Fibroblast of skin of left quadriceps (primary cell): ENCODE results near the gene BAIAP2.
"Not testable (repeated sequence)": the region's sequence is repeated elsewhere in the genome, so short reads cannot be mapped to it uniquely, and the experiment has no call there.

ENCODE experiments used
- DNase-seq, 2 experiments: peaks; one replicate each; pipeline ENCODE4 v3.0.0-alpha.2; 2013; ENCODE audit warnings: low read depth in 2 of 2

Gene BAIAP2

GRCh38 chr17:81021531-81022343 is 13.2 kb upstream of the BAIAP2 start:
- DNase-seq, result no peak

GRCh38 chr17:81022344-81022676 is 12.6 kb upstream of the BAIAP2 start:
- no peak for DNase-seq

GRCh38 chr17:81025065-81025740 is 9.7 kb upstream of the BAIAP2 start:
- DNase-seq, result no peak

GRCh38 chr17:81025741-81026129 is 9.2 kb upstream of the BAIAP2 start:
- DNase-seq, result no peak

DNA sequence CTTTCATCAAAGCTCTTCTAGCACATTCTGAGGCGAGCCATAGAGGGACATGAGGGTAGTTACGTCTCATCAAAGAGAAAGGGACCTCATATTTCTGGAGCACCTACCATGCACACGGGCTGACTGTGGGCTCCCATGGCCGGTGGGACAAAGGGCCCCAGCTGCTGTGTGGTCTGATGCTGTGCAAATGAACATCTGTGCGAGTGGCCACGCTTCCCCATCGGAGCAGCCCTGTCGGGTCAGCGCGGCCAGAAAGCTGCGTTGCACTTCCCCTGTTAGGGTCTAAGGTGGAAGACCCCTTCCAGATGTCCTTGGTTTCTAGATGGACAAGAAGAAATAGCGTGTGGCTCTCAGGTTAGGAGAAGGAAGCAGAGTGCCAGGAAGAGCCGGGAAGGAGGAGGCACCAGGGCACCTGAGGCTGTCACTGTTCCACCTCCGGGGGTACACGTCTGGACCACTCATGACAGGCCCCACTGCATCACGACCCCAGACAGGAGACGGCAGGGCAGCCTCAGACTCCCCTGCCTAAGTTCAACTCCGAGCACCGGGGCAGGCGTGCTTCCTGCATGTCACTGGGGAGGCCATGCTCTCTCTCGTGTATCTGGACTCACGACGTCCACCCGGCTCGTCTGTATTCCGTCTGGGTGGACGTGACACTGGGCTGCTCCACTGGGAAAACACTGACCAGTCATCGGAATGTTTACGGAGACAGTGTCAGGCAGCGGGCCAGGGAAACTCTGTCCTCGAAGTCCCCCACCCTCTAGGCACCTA is 8.5 kb upstream of the BAIAP2 start:
- no peak for DNase-seq

- DNase-seq, result no peak
Observed at GRCh38 chr17:81027038-81027437, 7.9 kb upstream of the BAIAP2 start.

DNA sequence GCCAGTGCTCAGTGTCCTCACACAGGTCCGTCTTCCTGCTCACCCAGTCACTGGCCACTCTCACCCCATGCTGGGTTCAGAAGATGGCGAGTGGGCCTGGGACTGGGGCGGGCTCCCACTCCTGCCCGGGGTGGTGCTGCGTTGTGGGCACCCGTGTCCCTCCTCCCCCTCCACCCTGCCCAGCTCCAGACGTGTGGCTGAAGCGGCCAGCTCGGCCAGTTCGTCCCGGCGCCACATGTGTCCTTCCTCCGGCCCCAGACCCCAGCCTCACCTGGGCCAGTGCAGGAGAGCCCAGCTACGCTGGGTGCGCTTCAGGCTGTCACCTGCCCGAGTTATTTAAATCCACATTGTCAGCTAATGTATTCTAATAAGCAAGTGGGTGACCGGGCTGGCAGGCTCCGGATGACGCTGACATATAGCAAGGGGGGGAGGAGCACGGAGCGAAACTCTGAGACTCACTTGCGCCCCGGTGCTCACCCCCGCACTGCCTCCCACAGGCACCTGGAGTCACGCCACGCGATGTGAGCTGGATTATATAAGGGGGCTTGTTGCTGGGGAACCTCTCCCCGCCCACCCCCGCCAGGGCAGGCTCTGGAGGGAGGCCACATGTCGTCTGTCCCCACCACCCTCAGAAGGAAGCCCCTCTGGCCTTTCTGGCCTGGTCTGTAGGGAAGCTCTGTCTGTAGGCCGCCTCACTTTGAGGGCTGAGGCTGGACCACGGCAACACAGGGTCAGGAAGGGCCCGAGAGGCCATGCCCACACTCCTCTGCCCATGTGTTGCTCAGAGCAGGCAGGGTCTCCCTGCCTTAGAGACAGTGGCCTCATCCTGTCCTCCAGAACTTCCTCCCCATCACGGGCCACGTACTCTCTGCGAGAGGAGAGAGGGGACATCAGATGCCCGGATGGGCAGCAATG is 7.1 kb upstream of the BAIAP2 start:
- DNase-seq, result no peak

- no peak for DNase-seq
Observed at GRCh38 chr17:81028506-81028858, 6.5 kb upstream of the BAIAP2 start.

- DNase-seq, result no peak
Observed at GRCh38 chr17:81029859-81030258, 5.1 kb upstream of the BAIAP2 start.

GRCh38 chr17:81030312-81030711 is 4.6 kb upstream of the BAIAP2 start:
- not testable (repeated sequence) for DNase-seq

DNA sequence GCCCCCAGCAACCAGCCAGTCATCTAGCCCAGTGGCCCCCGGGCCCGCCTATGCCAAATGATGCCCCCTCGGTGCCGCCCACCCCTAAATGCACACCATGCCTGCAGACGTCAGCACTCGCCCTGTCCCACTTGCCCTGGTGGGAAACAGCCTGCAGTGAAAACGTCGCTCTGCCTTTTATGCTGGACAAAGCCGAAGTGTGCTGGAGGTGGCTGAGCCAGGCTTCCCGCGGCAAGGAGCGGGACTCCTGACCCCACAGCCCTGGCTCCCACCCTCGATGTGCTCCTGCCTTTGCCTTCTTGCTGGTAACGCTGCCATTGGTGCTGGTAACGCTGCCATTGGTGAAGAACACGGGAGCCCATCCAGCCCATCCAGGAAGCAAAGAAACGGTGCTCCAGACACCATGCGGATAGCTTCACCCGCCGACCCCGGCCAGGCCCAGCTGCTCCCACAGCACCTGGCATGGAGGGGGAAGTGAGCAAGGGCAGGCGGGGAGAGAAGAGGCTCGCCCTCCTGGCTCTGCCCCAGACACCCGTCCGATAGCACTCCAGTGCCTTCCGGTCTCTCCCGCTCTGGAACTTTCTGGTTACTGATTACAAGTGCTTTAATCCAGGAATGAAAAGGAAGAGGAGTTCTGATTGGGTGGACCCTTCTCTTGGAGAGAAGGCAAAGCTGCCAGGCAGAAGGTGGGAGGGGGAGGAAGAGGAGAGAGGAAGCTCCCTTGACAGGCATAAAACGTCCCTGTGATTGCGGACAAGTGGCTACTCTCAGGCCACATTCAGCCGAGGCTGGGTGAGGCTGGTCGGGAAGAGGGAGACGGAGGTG is 4.0 kb upstream of the BAIAP2 start:
- DNase-seq, result no peak

- no peak for DNase-seq
Observed at GRCh38 chr17:81031566-81032550, 3.1 kb upstream of the BAIAP2 start.

- no peak for DNase-seq
Observed at GRCh38 chr17:81032641-81033480, 2.1 kb upstream of the BAIAP2 start.

DNA sequence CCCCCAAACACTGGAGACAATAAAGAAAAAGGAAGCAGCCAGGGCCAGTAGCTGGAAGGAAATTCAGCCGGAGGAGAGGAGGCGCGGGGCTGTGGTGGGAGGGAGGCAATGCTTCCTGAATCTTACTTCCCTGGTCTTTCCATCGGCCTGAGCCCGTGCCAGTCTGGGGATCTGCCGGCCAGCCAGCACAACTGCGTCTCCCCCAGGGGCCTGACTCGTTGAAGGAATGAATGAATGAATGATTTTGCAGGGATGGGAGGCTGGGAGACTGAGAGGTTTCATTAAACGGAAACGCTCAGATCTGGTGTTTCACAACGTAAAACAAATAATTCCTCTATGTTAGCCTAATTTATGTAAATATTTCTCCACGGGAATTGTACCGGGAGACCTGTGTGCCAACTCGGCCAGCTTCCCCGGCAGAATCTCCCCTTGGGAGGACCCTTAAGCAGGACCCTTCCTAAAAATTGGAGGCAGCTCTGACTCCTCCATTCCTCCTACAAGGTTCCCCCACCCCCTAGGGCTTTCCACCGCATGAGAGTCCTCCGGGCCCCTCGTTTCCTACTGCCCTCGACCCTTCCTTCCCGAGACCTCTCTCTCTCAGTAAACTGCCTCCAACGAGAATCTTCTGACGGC is 1.3 kb upstream of the BAIAP2 start:
- no peak for DNase-seq

DNA sequence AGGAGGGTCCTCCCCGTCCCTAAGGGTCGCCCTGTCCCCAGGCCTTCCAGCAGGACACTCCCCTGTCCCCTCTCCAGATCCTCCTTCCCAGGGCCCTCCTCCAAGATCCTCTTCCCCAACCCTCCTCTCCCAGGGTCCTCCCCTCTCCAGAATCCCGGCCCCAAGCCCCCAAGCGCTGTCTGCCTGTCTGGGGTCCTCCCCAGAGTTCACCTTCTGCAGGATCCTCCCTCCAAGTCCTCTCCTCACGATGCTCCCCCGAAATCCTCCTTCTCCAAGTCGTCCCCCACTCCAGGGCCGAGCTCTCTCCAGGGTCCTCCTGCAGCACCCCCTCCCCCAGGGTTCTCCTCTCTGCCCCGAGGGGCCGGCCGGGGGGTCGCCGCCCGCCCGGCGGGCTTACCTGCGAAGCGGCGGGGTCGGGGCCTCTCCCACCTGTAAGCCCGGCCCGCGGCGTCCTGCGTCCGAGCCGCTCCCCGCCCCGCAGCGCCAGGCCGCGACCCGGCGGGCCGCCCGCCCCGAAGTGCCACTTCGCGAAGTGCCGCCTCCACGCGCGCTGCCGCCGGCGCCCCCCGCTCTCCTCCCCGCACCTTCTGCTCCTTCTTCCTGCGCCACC is 678 bp upstream of the BAIAP2 start:
- no peak for DNase-seq

DNA sequence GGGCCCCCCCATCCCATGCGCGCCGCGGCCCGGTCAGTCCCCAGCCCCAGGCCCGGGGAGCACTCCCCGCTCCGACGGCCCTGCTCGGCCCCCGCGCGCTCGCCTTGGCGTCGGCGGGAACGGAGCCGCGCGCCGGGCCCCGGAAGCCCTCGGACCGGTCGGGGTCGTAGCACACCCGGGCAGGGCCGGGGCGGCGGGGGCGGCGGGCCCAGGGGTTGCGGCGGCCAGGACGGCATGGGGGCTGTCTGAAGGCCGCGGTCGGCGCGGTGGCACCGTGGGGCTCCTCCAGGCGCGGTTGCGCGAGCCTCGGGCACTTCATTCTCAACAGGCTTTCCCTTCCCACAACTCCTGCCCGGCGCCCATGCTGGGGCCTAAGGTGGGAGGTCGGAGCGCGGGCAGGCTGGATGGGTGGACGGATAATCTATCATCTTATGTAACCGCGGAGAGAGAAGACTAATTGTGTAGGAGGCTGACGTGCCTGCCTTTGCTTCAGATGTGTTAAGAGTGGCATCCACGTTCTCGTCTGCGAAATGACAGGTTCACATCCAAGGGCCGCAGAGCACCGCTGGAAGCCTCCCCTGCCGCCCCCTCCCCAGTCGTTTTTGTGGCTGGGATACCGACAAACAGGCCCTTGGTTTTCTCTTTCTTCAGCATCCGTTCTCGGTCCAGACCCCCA is 708 bp downstream of the BAIAP2 start:
- DNase-seq, result no peak
